Activated CD4-positive, alpha-beta T cell treated with anti-CD3 and anti-CD28 coated beads, Interleukin-2, amount 10 ng/mL, durations not matched to agents 24 days and 14 days (primary cell): ENCODE measurements around the gene DNAJC11. TPM values are rescaled to one million over a fixed set of nuclear protein-coding genes. Genes with fewer than 3 reads are reported as not detected.
"Not testable (repeated sequence)": the region's sequence is repeated elsewhere in the genome, so short reads cannot be mapped to it uniquely, and the experiment has no call there.

Source experiments
- DNase-seq: peaks from one replicate; pipeline ENCODE4 v3.0.0; 2022
- H3K27ac Mint-ChIP-seq: one replicate; pipeline ENCODE4 v1.8.0; 2022; ENCODE audit warnings: mild to moderate bottlenecking, mixed read lengths
- H3K27me3 Mint-ChIP-seq: one replicate; pipeline ENCODE4 v1.8.0; 2022; ENCODE audit warnings: mixed read lengths
- H3K36me3 Mint-ChIP-seq: one replicate; pipeline ENCODE4 v1.8.0; 2022; ENCODE audit warnings: low read depth, mild to moderate bottlenecking, mixed read lengths
- H3K4me1 Mint-ChIP-seq: one replicate; pipeline ENCODE4 v1.8.0; 2021; ENCODE audit warnings: mixed read lengths
- H3K4me3 Mint-ChIP-seq: one replicate; pipeline ENCODE4 v1.8.0; 2022; ENCODE audit warnings: mild to moderate bottlenecking, moderate library complexity, mixed read lengths
- H3K9me3 Mint-ChIP-seq: one replicate; pipeline ENCODE4 v1.8.0; 2021; ENCODE audit warnings: mixed read lengths
- intact Hi-C: fragments of 100-400 bp; cut with micrococcal nuclease; formaldehyde crosslinking; loops from one replicate; pipeline ENCODE4 v1.15.1; 2023
- total RNA-seq: library from RNA; stranded (reverse); gene quantifications from 2 replicates; pipeline ENCODE4 v1.2.3, GENCODE V29; 2022

DNAJC11 gene
- total RNA-seq, 1 donor from 2014 or later = 87.6 TPM

DNA sequence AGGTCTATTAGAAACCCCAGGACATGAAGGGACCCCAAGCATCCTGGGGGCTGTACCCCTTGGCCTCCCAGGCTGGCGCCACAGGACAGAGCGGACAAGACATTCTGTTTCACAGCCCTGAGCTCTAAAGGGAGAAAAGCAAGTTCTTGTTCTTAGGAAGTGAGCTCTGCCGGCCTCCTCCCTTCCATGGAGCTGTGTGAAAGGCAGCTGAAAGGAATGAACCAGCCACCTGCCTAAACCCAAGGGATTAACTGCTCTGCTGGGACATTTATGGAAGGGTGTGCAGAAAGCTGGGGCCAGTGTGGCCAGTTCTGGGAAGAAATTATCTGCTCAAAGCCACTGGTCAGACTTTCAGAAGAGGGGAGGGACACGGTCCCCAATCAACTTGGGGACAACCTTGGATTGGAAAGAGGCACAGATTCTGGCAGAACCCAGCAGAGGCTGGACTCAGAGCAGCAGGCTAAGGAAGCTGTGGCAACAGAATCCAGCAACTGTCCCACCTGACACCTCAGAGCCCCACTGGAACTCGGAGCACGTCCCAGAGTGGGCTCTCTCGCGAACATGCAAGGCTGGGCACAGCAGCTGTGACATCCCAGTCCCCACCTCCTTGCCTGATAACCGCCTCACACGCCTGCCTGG is 101.1 kb downstream of the DNAJC11 start:
- peaks cover 37% of the 10 kb centered on the region for H3K36me3 Mint-ChIP-seq
- peak overlapping the region; percentile 89 for H3K27ac Mint-ChIP-seq
- no peak for DNase-seq
- H3K27me3 Mint-ChIP-seq = no peaks in the 10 kb centered on the region
- H3K4me3 Mint-ChIP-seq = peak overlapping the region; percentile 95
- no peaks in the 10 kb centered on the region for H3K9me3 Mint-ChIP-seq
- intact Hi-C loops = loop anchor here (1.0 to 5.0 kb wide), 4 partner anchors 20 to 393 kb away; partner anchors contain the start of genes ACOT7, NOL9 and RNF207
- H3K4me1 Mint-ChIP-seq = peaks cover 30% of the 10 kb centered on the region

DNA sequence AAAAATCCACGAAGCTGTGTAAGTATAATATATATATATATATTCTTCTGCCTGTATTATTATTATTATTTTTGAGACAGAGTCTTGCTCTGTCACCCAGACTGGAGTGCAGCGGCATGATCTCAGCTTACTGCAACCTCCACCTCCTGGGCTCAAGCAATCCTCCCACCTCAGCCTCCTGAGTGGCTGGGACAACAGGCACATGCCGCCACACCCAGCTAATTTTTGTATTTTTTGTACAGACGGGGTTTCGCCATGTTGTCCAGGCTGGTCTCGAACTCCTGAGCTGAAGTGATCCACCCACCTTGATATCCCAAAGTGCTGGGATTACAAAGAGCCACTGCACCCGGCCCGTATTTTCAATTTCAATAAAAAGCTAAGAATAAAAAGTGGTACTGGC is 101.6 kb downstream of the DNAJC11 start:
- H3K9me3 Mint-ChIP-seq, DNase-seq, H3K27me3 Mint-ChIP-seq: not testable (repeated sequence)
- intact Hi-C loops = loop anchor here (5.0 kb wide), 1 partner anchor 393 kb away; the partner anchor contains the start of gene RNF207
- Mint-ChIP-seq H3K27ac (peak overlapping the region; percentile 89), H3K4me3 (peak overlapping the region; percentile 95), H3K4me1 (peaks cover 30% of the 10 kb centered on the region), H3K36me3 (peaks cover 43% of the 10 kb centered on the region)

DNA sequence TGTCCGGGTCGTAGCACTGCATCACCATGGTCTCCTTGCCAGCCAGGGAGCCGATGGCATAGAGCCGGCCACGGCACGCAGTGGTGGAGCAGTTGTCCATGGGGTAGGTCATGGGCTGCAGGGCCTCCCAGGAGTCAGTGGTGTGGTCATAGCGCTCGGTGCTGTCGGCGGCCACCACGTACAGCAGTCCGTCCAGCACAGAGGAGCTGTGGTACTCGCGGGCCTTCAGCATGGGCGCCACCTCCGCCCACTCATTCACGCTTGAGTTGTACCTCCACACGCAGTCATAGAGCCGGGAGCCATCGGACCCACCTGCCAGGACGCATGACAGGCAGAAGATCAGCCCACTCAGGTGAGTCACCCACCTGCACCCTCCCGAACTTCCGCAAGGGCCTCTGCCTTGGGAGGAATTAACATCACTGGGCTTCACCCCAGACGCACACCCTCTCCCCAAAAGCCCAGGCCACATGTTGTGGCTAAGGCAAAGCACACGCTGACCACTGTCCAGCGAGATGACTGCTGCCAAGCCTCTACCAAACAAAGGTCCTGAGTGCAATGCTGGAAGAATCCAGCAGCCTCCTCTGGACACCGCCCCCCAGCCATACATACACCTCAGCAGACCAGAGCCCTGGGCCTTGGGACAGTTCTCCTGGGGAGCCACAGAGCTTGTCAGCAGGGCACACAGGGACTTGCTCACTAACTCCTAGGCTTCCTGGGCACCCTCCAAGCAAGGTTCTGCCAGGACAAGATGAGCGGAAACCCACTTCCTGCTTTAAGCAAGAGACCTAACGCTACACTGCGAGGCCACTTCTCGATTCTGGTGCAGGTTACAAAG is 102.3 kb downstream of the DNAJC11 start:
- Mint-ChIP-seq H3K27me3 (no peaks in the 10 kb centered on the region), H3K27ac (peak overlapping the region; percentile 79), H3K9me3 (no peaks in the 10 kb centered on the region), H3K4me3 (peak overlapping the region; percentile 95), H3K36me3 (peaks cover 47% of the 10 kb centered on the region), H3K4me1 (peaks cover 30% of the 10 kb centered on the region)
- DNase-seq = peak; percentile 84
- intact Hi-C loops = no loop called here

DNA sequence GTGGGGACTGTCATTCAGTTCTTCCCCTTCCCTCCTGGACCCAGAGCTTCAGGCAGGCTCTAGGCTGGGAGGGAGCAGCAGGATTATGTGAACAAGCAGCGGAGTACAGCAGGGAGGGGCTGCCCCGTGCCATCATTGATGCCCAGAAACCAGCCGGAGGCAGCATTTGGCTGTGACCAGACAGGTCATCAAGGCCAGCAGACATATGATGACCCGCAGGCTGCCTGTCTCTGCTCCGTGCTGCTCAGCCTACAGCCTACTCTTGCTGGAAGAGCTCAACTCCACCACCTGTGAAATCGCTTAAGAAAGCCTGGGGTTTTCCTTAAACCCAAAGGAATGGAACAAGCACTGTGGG is 103.9 kb downstream of the DNAJC11 start:
- H3K27me3 Mint-ChIP-seq = no peaks in the 10 kb centered on the region
- H3K36me3 Mint-ChIP-seq = peaks cover 55% of the 10 kb centered on the region
- no peak overlapping the region for H3K4me3 Mint-ChIP-seq
- H3K4me1 Mint-ChIP-seq = peaks cover 24% of the 10 kb centered on the region
- no peak for DNase-seq
- H3K27ac Mint-ChIP-seq = no peak overlapping the region
- no peaks in the 10 kb centered on the region for H3K9me3 Mint-ChIP-seq
- intact Hi-C loops = no loop called here

DNA sequence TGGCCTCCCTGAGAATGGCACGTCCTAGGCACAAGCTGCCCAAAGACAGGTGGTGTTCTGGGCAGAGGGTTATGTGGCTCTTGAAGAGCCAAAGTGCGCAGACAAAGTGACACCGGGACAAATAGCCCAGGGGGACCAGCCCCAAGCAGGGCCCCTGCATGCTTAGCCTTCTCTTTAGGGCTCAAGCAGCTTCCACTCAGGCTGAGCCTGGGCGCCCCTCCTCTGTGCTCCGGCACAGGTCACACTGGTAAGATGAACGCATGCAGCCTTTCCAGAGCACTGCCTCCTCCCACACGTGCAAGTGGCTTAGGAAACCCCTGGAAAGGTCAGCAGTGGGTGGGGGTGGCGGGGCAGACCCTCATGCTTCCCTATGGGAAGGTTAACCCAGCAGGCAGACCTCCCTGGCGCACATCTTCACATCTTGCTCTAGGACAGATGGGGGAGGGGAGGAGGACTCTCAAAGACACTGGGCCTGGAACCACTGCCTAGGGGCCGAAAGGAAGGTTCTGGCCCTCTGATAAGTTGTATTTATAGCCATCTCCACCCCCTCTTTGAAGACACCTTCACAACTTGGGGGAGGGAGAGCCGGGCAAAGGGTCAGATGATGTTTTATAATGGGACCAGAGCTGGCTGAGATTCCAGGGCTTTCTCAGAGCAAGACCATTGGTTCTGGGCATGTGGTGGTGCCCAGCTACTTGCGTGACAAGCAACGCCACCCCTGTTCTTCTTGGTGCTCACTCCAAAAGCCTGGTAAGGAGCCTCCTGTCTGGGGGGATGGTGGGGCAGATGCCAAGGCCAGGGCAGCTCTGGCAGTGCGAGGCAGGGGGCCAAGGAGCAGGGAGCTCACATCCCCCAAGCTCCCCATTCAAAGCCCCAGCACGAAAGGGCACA is 104.5 kb downstream of the DNAJC11 start:
- Mint-ChIP-seq H3K27me3 (no peaks in the 10 kb centered on the region), H3K27ac (no peak overlapping the region), H3K4me3 (no peak overlapping the region), H3K4me1 (peaks cover 24% of the 10 kb centered on the region), H3K36me3 (peaks cover 55% of the 10 kb centered on the region), H3K9me3 (no peaks in the 10 kb centered on the region)
- intact Hi-C loops = no loop called here
- DNase-seq = no peak

DNA sequence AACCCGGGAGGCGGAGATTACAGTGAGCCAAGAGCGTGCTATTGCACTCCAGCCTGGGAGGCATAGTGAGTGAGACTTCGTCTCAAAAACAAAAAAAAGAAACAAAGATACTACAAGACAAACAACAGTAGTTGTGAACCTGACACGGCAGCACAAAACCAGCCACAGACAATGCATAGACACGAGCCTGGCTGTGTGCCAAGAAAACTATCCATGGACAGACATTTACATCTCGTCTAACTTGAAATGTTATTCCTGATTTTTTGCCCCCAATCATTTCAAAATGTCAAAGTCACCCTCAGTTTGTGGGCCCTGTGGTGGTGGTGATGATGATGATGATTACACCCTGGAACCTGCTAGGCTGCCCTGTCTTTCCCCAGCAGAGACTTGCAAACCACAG is 105.3 kb downstream of the DNAJC11 start:
- Mint-ChIP-seq H3K4me3 (no peak overlapping the region), H3K27ac (peak overlapping the region; percentile 24), H3K4me1 (peaks cover 30% of the 10 kb centered on the region), H3K27me3 (no peaks in the 10 kb centered on the region), H3K9me3 (no peaks in the 10 kb centered on the region), H3K36me3 (peaks cover 56% of the 10 kb centered on the region)
- DNase-seq = no peak
- intact Hi-C loops = no loop called here

DNA sequence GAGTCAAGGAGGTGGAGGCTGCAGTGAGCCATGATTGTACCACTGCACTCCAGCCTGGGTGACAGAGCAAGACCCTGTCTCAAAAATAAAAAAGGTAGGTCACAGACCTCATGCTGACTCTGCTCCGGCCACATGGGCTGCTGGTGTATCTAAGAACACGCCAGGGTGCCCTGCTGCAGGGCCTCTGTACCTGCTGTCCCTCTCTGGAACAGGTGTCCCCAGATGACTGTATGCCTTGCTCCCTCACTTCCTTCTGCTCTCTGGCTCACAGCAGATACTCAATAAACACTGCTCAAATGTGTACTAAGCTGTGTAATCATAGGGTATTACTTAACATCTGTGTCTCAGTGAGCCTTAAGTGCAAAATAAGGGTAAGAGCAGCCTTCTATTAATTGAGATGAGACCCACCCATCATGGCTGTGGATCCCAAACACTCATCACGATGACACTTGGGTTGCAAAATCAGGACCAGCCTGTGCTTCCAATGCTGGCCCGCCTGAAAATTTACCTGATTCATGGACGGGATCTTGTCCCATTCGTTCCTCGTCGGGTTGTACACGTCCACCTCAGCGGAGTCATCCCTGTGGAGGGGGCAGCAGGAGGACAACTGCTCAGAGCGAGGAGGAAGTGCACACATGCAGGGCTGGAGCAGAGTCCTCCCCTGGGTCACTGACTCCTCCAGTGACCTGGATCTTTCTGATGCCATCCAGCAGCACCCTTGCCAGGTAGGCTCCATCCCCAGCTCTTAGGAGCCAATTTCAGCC is 106.5 kb downstream of the DNAJC11 start:
- H3K27ac Mint-ChIP-seq = no peak overlapping the region
- DNase-seq = no peak
- no peaks in the 10 kb centered on the region for H3K9me3 Mint-ChIP-seq
- intact Hi-C loops = no loop called here
- H3K36me3 Mint-ChIP-seq = peaks cover 57% of the 10 kb centered on the region
- no peak overlapping the region for H3K4me3 Mint-ChIP-seq
- H3K27me3 Mint-ChIP-seq = no peaks in the 10 kb centered on the region
- H3K4me1 Mint-ChIP-seq = peaks cover 26% of the 10 kb centered on the region

DNA sequence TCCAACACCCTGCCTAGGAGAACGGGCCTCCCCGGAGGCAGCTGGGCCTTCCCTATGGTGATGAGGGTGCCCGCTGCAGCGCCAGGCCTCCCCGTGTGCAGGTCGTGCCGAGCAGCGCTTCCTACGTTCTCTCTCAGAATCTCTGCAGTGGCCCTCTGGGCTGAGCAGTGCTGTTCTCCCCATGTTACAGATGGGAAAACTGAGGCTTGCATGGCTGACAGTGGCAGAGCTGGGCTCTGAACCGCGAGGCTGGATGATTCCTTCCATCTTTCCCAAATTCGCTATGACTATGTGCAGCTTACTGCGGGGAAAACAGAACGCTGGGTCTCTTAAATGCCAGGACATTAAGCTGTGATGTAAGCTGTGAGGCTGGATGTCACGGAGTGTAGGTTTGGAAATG is 107.8 kb downstream of the DNAJC11 start:
- Mint-ChIP-seq H3K4me3 (no peak overlapping the region), H3K4me1 (peaks cover 15% of the 10 kb centered on the region), H3K27ac (no peak overlapping the region), H3K36me3 (peaks cover 53% of the 10 kb centered on the region), H3K9me3 (no peaks in the 10 kb centered on the region), H3K27me3 (no peaks in the 10 kb centered on the region)
- intact Hi-C loops = no loop called here
- no peak for DNase-seq

DNA sequence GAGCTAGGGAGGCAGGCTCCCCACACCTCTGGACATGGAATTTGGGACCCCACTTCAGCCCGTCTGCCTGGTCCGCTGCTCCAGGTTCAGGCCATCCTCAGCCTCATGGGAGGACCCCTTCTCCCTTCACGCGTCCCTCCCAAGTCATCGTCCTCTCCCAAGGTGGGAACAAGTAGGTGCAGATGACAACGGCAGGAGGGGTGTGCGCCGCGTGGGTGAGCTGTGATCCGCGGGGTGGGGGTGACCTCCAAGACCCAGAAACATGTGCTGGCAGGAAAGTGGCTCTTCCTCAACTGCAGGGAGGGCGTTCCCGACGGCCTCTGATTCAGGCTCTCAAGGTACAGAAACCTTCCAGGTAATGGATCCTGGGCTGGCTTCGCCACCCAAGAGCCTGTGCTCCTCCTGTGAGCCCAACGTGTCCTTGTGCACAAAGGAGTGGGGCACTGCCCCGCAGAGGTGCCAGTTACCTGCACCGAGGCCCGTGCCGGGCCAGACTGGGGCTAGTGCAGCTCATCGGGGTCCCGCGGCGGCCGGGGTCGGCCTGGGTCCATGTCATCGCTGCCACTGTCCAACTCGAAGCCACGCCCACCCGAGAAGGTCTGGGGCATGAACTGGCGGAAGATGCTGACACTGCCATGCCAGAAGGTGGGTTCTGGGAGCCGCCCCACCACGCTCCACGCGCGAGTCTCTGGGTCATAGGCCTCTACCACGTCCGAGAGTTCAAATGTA is 108.6 kb downstream of the DNAJC11 start:
- no peak for DNase-seq
- Mint-ChIP-seq H3K4me3 (no peak overlapping the region), H3K36me3 (peaks cover 52% of the 10 kb centered on the region), H3K4me1 (peaks cover 13% of the 10 kb centered on the region), H3K27ac (no peak overlapping the region), H3K27me3 (no peaks in the 10 kb centered on the region), H3K9me3 (no peaks in the 10 kb centered on the region)
- intact Hi-C loops = no loop called here

DNA sequence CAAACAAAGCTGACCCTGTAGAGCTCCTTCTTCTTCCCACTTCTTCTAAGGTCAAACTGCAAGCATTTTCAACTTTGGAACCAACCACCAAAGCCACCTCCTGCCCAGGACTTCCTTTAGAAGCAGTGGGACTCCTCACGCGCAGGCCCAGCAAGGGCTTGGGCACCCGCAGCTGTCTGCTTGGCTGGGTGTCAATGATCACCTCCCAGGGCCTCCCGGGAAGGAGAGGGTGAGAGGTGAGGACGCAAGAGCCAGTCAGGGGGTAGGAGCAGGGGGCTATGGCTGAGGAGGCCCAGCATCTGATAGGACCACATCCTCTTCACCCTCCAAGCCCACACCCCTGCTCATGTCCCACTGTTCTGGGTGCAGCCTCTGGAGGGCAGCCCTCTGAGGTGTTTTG is 109.2 kb downstream of the DNAJC11 start:
- H3K4me3 Mint-ChIP-seq = no peak overlapping the region
- no peaks in the 10 kb centered on the region for H3K9me3 Mint-ChIP-seq
- intact Hi-C loops = no loop called here
- DNase-seq = no peak
- H3K4me1 Mint-ChIP-seq = peaks cover 15% of the 10 kb centered on the region
- H3K27ac Mint-ChIP-seq = no peak overlapping the region
- peaks cover 48% of the 10 kb centered on the region for H3K36me3 Mint-ChIP-seq
- no peaks in the 10 kb centered on the region for H3K27me3 Mint-ChIP-seq

DNA sequence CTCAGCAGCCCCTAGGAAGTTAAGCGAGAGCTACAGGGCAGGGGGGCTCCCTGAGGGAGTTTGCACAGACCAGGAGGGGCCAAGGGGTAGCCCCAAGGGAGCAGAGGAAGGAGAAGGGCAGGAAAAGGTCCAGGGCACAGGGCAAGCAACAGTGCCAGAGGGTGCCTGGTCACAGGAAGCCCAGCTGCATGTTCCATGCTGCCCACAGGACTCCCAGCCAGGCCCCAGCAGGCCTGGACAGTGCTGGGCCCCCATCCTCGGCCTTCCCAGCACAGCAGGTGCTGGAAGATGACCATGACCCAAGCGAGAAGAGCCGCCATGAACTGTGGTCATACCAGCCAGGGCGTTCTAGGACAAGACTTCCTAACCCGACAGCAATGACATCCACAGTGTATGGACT is 110.0 kb downstream of the DNAJC11 start:
- intact Hi-C loops = no loop called here
- Mint-ChIP-seq H3K4me3 (no peak overlapping the region), H3K36me3 (peaks cover 42% of the 10 kb centered on the region)

DNA sequence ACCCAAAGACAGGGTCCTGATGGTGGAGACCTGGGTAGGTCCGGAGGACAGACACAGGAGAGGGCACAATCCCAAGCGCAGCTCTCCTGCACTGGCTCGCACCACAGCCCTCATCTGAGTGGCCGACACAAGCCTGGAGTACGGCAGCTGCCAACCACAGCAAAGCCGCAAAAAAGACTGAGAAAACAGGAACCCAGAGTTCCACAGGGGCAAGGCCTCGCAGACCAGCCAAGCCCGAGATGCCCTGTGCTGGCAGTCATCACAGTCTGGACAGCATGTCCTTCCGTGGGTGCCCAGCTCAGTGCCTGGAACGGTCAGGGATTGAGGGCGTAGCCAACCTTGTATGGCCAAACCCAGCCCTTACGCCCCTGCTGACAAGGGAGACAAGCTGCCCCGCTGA is 110.4 kb downstream of the DNAJC11 start:
- Mint-ChIP-seq H3K4me1 (peaks cover 14% of the 10 kb centered on the region), H3K4me3 (no peak overlapping the region), H3K9me3 (no peaks in the 10 kb centered on the region), H3K27ac (no peak overlapping the region), H3K27me3 (no peaks in the 10 kb centered on the region), H3K36me3 (peaks cover 38% of the 10 kb centered on the region)
- intact Hi-C loops = no loop called here
- DNase-seq = no peak

More for the DNA sequence above, 110.0 kb downstream of the DNAJC11 start:
- no peaks in the 10 kb centered on the region for H3K9me3 Mint-ChIP-seq
- H3K4me1 Mint-ChIP-seq = peaks cover 14% of the 10 kb centered on the region
- no peak for DNase-seq
- no peaks in the 10 kb centered on the region for H3K27me3 Mint-ChIP-seq
- H3K27ac Mint-ChIP-seq = no peak overlapping the region

DNA sequence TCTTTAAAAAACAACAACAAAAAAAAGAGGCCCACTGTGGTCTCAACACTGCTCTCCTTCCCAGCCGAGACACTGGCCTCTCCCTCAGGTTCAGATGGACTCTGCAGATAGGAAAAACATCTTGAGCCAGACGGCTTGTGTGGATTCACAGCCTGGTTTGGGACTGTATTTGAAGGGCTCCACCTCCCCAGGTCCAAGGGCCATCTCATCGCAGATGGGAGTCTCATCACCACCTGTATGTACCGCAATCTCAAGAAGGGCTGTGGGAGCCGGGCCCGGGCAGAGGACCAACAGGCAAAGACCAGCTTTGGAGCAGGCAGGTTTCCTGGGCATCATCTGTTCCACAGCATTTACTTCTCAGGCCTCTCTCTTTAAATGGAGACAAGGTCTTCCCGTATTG is 111.6 kb downstream of the DNAJC11 start:
- H3K27ac Mint-ChIP-seq = no peak overlapping the region
- H3K4me1 Mint-ChIP-seq = peaks cover 13% of the 10 kb centered on the region
- H3K9me3 Mint-ChIP-seq = no peaks in the 10 kb centered on the region
- DNase-seq = no peak
- peaks cover 26% of the 10 kb centered on the region for H3K36me3 Mint-ChIP-seq
- no peaks in the 10 kb centered on the region for H3K27me3 Mint-ChIP-seq
- intact Hi-C loops = no loop called here
- no peak overlapping the region for H3K4me3 Mint-ChIP-seq
